ENCODE measurements around the gene TMPRSS9.

Gene TMPRSS9

DNA sequence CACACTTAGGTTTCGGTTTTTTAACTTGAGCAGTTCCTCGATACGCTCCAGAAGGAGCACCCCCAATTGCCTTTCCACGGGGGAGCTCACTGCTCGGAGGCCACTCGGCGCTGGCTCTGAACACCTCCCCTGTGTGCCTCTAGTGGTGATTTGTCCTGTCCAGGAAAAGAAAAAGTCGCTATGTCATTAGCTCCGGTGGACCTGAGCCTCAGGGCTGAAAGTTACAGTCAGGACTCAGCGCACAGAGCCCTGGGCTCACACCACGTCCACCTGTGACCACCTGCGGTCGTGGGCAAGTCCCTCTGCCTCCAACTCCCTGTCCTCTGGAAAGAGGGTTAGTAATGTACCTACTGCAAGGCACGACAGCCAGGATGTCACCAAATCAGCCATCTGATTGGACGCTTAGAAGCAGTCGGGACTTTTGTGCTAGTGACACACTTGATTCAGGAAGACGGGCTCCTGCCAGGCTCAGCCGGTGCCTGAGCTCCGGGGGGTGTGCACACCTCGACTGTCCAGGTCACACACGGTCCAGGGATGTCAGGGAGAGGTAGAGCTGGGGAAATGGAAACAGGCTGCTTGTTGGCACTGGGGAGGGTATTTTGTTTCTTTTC, 3.9 kb upstream of the TMPRSS9 start:
- no peak for DNase-seq (ENCODE audit: low read depth)
- TF ChIP-seq, protein P1, sequence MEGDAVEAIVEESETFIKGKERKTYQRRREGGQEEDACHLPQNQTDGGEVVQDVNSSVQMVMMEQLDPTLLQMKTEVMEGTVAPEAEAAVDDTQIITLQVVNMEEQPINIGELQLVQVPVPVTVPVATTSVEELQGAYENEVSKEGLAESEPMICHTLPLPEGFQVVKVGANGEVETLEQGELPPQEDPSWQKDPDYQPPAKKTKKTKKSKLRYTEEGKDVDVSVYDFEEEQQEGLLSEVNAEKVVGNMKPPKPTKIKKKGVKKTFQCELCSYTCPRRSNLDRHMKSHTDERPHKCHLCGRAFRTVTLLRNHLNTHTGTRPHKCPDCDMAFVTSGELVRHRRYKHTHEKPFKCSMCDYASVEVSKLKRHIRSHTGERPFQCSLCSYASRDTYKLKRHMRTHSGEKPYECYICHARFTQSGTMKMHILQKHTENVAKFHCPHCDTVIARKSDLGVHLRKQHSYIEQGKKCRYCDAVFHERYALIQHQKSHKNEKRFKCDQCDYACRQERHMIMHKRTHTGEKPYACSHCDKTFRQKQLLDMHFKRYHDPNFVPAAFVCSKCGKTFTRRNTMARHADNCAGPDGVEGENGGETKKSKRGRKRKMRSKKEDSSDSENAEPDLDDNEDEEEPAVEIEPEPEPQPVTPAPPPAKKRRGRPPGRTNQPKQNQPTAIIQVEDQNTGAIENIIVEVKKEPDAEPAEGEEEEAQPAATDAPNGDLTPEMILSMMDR (conservative IDR thresholded peaks at IDR 0.05; ENCODE audit: low read depth, low read length) = no peak
- no peak overlapping the region for H3K4me3 ChIP-seq (ENCODE audit: low read length)

GRCh38 chr19:2357279-2358206, 2.5 kb upstream of the TMPRSS9 start:
- no peak overlapping the region for H3K4me3 ChIP-seq (ENCODE audit: low read length)
- TF ChIP-seq, protein P1 (conservative IDR thresholded peaks at IDR 0.05; ENCODE audit: low read depth, low read length) = no peak
- no peak for DNase-seq (ENCODE audit: low read depth)

DNA sequence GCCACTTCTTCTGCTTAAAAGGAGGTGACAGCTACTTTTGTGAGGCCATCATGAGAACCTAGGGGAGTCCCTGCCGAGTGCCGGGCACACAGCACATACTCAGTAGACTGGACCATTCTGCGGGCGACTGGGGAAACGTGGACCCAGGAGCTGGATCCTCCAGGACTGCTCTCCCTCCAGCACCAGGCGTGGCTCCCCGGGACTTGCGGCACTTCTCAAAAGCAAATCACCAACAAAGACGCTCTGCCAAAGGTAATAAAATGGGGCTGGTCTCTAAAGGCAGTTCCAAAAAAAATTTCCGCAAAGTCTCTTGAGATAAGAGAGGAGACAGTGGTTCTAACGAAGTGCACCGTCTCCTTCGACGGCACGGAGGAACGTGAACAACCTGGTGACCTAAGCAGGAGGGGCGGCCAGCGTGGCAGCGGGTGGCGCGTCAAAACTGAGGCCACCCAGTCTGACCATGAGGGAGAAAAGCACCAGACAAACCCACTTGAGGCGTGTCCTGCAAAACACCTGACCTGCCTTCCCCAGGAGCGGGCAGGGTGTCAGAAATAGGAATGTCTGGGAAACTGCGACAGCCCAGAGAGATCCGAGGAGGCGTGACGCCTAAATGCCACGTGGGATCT, 1.4 kb upstream of the TMPRSS9 start:
- DNase-seq (ENCODE audit: low read depth) = no peak
- TF ChIP-seq, protein P1 (conservative IDR thresholded peaks at IDR 0.05; ENCODE audit: low read depth, low read length) = no peak
- no peak overlapping the region for H3K4me3 ChIP-seq (ENCODE audit: low read length)

- no peak overlapping the region for H3K4me3 ChIP-seq (ENCODE audit: low read length)
- TF ChIP-seq, protein P1 (conservative IDR thresholded peaks at IDR 0.05; ENCODE audit: low read depth, low read length) = no peak
- DNase-seq (ENCODE audit: low read depth) = no peak
Measured at GRCh38 chr19:2360833-2361232, 768 bp downstream of the TMPRSS9 start.

GRCh38 chr19:2361246-2362045, 1.4 kb downstream of the TMPRSS9 start:
- TF ChIP-seq, protein P1 (conservative IDR thresholded peaks at IDR 0.05; ENCODE audit: low read depth, low read length) = no peak
- H3K4me3 ChIP-seq (ENCODE audit: low read length) = no peak overlapping the region
- no peak for DNase-seq (ENCODE audit: low read depth)

DNA sequence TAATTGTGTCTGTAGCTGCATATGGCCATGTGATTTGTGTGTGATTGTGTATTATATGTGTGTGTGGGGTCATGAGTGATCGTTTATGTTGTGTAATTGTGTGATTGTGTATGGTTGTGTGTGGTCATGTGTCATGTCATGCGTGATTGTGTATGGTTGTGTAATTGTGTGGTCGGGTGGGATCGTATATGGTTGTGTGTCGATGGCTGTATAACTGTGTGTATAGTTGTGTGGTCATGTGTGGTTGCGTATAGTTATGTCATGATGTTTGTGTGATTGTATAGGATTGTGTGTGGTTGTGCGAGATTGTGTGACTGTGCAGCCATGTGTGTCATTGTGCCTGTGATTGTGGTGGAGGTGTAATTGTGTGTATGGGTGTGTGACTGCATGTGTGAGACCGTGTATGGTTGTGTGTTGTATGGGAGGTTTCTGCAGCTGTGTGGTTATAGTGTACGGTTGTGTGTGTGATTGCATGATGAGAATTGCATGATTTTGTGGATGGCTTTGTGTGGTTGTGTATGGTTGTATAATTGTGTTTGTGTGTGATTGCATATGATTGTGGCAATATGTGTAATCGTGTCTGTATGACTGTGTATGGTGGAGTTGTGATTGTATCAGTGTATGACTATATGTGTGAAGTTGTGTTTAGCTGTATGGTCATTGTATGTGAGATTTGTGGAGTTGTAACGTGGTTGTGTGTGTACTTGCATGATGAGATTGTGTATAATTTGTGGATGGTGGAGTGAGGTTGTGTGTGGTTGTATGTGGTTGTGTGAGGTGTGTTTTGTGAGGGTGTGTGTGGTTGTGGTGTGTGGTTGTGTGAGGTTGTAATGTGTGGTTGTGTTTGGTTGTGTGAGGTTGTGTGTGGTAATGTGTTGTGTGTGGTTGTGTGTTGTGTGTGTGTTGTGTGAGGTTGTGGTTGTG, 2.2 kb downstream of the TMPRSS9 start:
- DNase-seq (ENCODE audit: low read depth) = no peak
- H3K4me3 ChIP-seq (ENCODE audit: low read length) = no peak overlapping the region
- TF ChIP-seq, protein P1 (conservative IDR thresholded peaks at IDR 0.05; ENCODE audit: low read depth, low read length) = no peak
